Liver (tissue), 9 donors: ENCODE measurements around the gene CELF1. TPM values are rescaled to one million over a fixed set of nuclear protein-coding genes. Genes with fewer than 3 reads are reported as not detected.

ENCODE experiments used
- DNase-seq: peaks from one replicate; pipeline ENCODE4 v3.0.0-alpha.2; 2017; ENCODE audit warnings: low spot score
- H3K27ac ChIP-seq, 2 donors: one replicate each; pipeline ENCODE4 v1.7.0; 2013; ENCODE audit warnings: inconsistent platforms in 2 of 2, low read length in 2 of 2, control low read depth in 1 of 2, low read depth in 1 of 2, mild to moderate bottlenecking in 1 of 2
- H3K27me3 ChIP-seq, 4 donors: one replicate each; pipeline versions ENCODE4 v1.6.1 to v1.7.0; 2013; ENCODE audit warnings: low read length in 3 of 4, inconsistent platforms in 1 of 4, mild to moderate bottlenecking in 1 of 4, moderate library complexity in 1 of 4; ENCODE audit not compliant: control insufficient read depth in 4 of 4, insufficient read depth in 4 of 4
- H3K36me3 ChIP-seq, 4 donors: one replicate each; pipeline versions ENCODE4 v1.6.1 to v1.7.0; 2013; ENCODE audit warnings: low read length in 3 of 4, mild to moderate bottlenecking in 3 of 4, low read depth in 1 of 4, moderate library complexity in 1 of 4; ENCODE audit not compliant: control insufficient read depth in 4 of 4, insufficient read depth in 3 of 4
- H3K4me1 ChIP-seq, 4 donors: one replicate each; pipeline versions ENCODE4 v1.6.1 to v1.7.0; 2013; ENCODE audit warnings: low read length in 3 of 4, mild to moderate bottlenecking in 3 of 4, moderate library complexity in 1 of 4; ENCODE audit not compliant: control insufficient read depth in 4 of 4, insufficient read depth in 4 of 4
- H3K4me3 ChIP-seq, 3 donors: one replicate each; pipeline versions ENCODE4 v1.6.1 to v1.7.0; 2013; ENCODE audit warnings: low read length in 3 of 3, control low read depth in 1 of 3, low read depth in 1 of 3, mild to moderate bottlenecking in 1 of 3
- H3K9ac ChIP-seq, 2 donors: one replicate each; pipeline ENCODE4 v1.7.0; 2013; ENCODE audit warnings: low read length in 2 of 2, mild to moderate bottlenecking in 2 of 2, moderate library complexity in 2 of 2, control low read depth in 1 of 2, low read depth in 1 of 2
- H3K9me3 ChIP-seq, 4 donors: one replicate each; pipeline versions ENCODE4 v1.6.1 to v1.7.0; 2013; ENCODE audit warnings: low read length in 3 of 4; ENCODE audit not compliant: control insufficient read depth in 4 of 4
- EGR1 ChIP-seq, 2 donors: IDR thresholded peaks; 2 replicates each; pipeline ENCODE4 v1.6.1; 2016 to 2018; ENCODE audit warnings: antibody characterized with exemption in 2 of 2, low read depth in 2 of 2
- FOXA1 ChIP-seq: IDR thresholded peaks from 2 replicates; pipeline ENCODE4 v1.6.1; 2016; ENCODE audit warnings: antibody characterized with exemption
- FOXA2 ChIP-seq: IDR thresholded peaks from 2 replicates; pipeline ENCODE4 v1.6.1; 2016; ENCODE audit warnings: antibody characterized with exemption
- GABPA ChIP-seq, 2 donors: IDR thresholded peaks in 1 of 2; conservative IDR thresholded peaks in 1 of 2; 2 replicates each; pipeline ENCODE4 v1.6.1; 2016; ENCODE audit warnings: antibody characterized with exemption in 2 of 2, mild to moderate bottlenecking in 1 of 2, moderate library complexity in 1 of 2
- HNF4A ChIP-seq, 2 donors: conservative IDR thresholded peaks; 2 replicates each; pipeline ENCODE4 v1.6.1; 2016; ENCODE audit warnings: antibody characterized with exemption in 2 of 2, mild to moderate bottlenecking in 2 of 2
- HNF4G ChIP-seq: IDR thresholded peaks from 2 replicates; pipeline ENCODE4 v1.6.1; 2016; ENCODE audit warnings: antibody characterized with exemption
- JUND ChIP-seq, 2 donors: IDR thresholded peaks; 2 replicates each; pipeline ENCODE4 v1.6.1; 2016; ENCODE audit warnings: antibody characterized with exemption in 2 of 2
- NR2F2 ChIP-seq: IDR thresholded peaks from 2 replicates; pipeline ENCODE4 v1.6.1; 2016; ENCODE audit warnings: antibody characterized with exemption
- RAD21 ChIP-seq, 2 donors: IDR thresholded peaks; 2 replicates each; pipeline ENCODE4 v1.6.1; 2016; ENCODE audit warnings: antibody characterized with exemption in 2 of 2, mild to moderate bottlenecking in 2 of 2
- RXRA ChIP-seq, 2 donors: IDR thresholded peaks; 2 replicates each; pipeline ENCODE4 v1.6.1; 2017 to 2018; ENCODE audit warnings: antibody characterized with exemption in 2 of 2, mild to moderate bottlenecking in 1 of 2
- SP1 ChIP-seq: IDR thresholded peaks from 2 replicates; pipeline ENCODE4 v1.6.1; 2018; ENCODE audit warnings: antibody characterized with exemption, mild to moderate bottlenecking
- TAF1 ChIP-seq: conservative IDR thresholded peaks from 2 replicates; pipeline ENCODE4 v1.6.1; 2016; ENCODE audit warnings: antibody characterized with exemption, mild to moderate bottlenecking
- YY1 ChIP-seq: IDR thresholded peaks from 2 replicates; pipeline ENCODE4 v1.6.1; 2016; ENCODE audit warnings: antibody characterized with exemption, mild to moderate bottlenecking
- WGBS: extraction: QIAGEN DNeasy Blood & Tissue Kit; methylation state at CpG from one replicate; pipeline ENCODE4 v1.1.7; 2013; 5-methylcytosine and 5-hydroxymethylcytosine counted together
- polyA plus RNA-seq, 2 donors: library from polyadenylated mRNA; stranded (reverse) in 1 of 2; unstranded in 1 of 2; fragments of 200-250 nt in 1 of 2; fragments of >200 nt in 1 of 2; fragmentation: Nextera tagmentation in 1 of 2; extraction: Ambion mirVana in 1 of 2; gene quantifications; one replicate each; pipeline versions ENCODE4 v1.2.1 to v1.2.3, GENCODE V29; 2013 to 2015
- total RNA-seq, 2 donors: library from RNA; depleted of rRNA; stranded (reverse); fragments of >200 nt; gene quantifications; one replicate each; pipeline ENCODE4 v1.2.3, GENCODE V29; 2014
- TF ChIP-seq, protein P1 (sequence below): fragments of 150-350 bp; IDR thresholded peaks from 2 replicates; pipeline ENCODE4 v1.5.1; 2017; ENCODE audit warnings: improper control_type of control experiment, low read depth, low read length; ENCODE audit not compliant: missing input control
- TF ChIP-seq, protein P2 (sequence below): IDR thresholded peaks from 2 replicates; pipeline ENCODE4 v1.6.1; 2016; ENCODE audit warnings: antibody characterized with exemption
- TF ChIP-seq, protein P3 (sequence below): IDR thresholded peaks from 2 replicates; pipeline ENCODE4 v1.6.1; 2016; ENCODE audit warnings: antibody characterized with exemption
- TF ChIP-seq, protein P4 (sequence below): IDR thresholded peaks from 2 replicates; pipeline ENCODE4 v1.6.1; 2016; ENCODE audit warnings: antibody characterized with exemption, mild to moderate bottlenecking
- TF ChIP-seq, protein P5 (sequence below): IDR thresholded peaks from 2 replicates; pipeline ENCODE4 v1.6.1; 2016; ENCODE audit warnings: antibody characterized with exemption
- donor health status: healthy.
- donor health status: healthy.
- donor health status: healthy.
- donor health status: healthy.
- donor health status: healthy.

Gene CELF1
- total and polyA plus RNA-seq, 4 donors: 23.5 to 139 (median 60.3) TPM

DNA sequence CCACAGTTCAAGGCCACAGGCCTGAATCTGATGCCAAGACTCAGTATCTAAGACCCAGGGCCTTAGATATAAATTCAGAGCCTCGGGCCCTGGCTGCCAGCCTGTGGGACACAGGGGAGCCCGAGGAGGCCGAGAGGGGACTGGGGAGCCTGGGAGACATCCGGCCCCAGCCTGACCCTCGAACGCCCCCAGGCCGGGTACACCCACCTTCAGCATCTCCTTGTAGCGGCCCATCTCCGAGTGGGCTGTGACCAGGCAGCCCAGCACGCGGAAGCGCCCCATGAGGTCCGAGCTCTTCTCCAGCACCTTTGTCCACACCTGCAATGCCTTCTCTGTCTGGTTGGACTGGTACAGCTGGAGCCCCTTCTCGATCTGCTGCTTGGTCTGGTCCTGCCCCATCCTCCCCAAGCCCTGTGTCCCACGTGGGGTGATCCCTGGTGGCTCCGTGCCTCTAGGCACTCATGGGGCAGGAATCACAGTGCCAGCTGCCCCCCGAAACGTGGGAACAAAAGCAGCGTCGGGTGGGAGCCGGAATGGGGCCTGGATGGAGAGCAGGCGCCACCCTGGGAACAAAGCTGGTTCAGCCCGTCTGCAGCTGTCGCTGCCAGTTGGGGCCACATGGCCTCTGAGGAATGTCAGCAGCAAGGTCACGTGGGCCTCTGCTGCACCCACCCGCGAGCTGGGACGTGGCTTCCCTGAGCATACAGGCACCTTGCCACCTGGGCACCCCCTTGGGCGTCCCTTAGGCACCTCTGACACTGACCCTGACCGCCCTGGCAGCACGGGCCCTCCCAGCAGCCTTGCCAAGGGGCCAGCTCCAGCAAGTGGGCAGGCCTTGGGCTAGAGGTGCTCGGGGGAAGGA is 104.1 kb downstream of the CELF1 start, which contains the start of gene RAPSN:
TSS of gene RAPSN (minus strand) at position 571 of the 862 bp plus-strand sequence. CDS start at position 399, 172 bp downstream.
- H3K4me1 ChIP-seq: peaks cover 2 to 9% (median 5%) of the 10 kb centered on the region in 4 donors
- WGBS: 93% methylated on average over 32 of the region's 32 CpGs
- H3K36me3 ChIP-seq: no peaks in the 10 kb centered on the region
- DNase-seq: no peak
- no peaks in the 10 kb centered on the region for H3K27me3 ChIP-seq
- no peak within 1 kb of the TSS for H3K9ac ChIP-seq
- no peak within 1 kb of the TSS for H3K27ac ChIP-seq
- TF ChIP-seq HNF4G: no peak
- H3K9me3 ChIP-seq: no peaks in the 10 kb centered on the region
- H3K4me3 ChIP-seq: no peak within 1 kb of the TSS

DNA sequence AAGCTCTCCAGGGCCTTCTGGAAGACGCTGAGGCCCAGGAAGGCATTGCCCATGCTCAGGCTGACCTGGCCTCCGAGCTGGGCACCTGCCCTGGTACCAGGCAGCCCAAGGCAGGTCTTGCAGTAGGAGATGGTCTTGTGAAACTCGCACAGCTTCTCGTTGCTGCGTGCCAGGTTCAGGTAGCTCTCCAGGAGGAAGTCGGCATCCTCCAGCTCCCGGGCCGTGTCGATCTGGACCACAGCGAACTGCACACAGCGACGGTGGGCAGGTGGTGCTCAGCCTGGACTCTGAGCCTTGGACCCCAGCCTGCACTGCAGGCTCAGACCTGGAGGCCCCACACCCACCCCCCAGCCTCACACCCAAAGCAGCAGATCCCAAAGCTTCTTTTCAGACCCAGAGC is 105.0 kb downstream of the CELF1 start:
- H3K4me1 ChIP-seq: peaks cover 2 to 9% (median 5%) of the 10 kb centered on the region in 4 donors
- no peak overlapping the region for H3K4me3 ChIP-seq
- no peaks in the 10 kb centered on the region for H3K27me3 ChIP-seq
- 95% methylated on average over 12 of the region's 12 CpGs for WGBS
- TF ChIP-seq, protein P1, sequence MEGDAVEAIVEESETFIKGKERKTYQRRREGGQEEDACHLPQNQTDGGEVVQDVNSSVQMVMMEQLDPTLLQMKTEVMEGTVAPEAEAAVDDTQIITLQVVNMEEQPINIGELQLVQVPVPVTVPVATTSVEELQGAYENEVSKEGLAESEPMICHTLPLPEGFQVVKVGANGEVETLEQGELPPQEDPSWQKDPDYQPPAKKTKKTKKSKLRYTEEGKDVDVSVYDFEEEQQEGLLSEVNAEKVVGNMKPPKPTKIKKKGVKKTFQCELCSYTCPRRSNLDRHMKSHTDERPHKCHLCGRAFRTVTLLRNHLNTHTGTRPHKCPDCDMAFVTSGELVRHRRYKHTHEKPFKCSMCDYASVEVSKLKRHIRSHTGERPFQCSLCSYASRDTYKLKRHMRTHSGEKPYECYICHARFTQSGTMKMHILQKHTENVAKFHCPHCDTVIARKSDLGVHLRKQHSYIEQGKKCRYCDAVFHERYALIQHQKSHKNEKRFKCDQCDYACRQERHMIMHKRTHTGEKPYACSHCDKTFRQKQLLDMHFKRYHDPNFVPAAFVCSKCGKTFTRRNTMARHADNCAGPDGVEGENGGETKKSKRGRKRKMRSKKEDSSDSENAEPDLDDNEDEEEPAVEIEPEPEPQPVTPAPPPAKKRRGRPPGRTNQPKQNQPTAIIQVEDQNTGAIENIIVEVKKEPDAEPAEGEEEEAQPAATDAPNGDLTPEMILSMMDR: no peak
- TF ChIP-seq, protein P2, sequence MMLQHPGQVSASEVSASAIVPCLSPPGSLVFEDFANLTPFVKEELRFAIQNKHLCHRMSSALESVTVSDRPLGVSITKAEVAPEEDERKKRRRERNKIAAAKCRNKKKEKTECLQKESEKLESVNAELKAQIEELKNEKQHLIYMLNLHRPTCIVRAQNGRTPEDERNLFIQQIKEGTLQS: no peak
- TF ChIP-seq FOXA2 (no peak), YY1 (no peak), SP1 (no peak), HNF4A (conservative IDR thresholded peaks at IDR 0.05) (no peak), EGR1 (IDR thresholded peaks at IDR 0.05; ENCODE audit: low read depth in 2 of 2) (no peak), HNF4G (no peak), FOXA1 (no peak), RXRA (IDR thresholded peaks at IDR 0.05) (no peak), JUND (IDR thresholded peaks at IDR 0.05) (no peak), TAF1 (no peak), NR2F2 (no peak), RAD21 (IDR thresholded peaks at IDR 0.05) (no peak), GABPA (IDR thresholded peaks at IDR 0.05 in 1 of 2, conservative IDR thresholded peaks at IDR 0.05 in 1 of 2) (no peak)
- TF ChIP-seq, protein P3, sequence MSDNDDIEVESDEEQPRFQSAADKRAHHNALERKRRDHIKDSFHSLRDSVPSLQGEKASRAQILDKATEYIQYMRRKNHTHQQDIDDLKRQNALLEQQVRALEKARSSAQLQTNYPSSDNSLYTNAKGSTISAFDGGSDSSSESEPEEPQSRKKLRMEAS: no peak
- TF ChIP-seq, protein P4, sequence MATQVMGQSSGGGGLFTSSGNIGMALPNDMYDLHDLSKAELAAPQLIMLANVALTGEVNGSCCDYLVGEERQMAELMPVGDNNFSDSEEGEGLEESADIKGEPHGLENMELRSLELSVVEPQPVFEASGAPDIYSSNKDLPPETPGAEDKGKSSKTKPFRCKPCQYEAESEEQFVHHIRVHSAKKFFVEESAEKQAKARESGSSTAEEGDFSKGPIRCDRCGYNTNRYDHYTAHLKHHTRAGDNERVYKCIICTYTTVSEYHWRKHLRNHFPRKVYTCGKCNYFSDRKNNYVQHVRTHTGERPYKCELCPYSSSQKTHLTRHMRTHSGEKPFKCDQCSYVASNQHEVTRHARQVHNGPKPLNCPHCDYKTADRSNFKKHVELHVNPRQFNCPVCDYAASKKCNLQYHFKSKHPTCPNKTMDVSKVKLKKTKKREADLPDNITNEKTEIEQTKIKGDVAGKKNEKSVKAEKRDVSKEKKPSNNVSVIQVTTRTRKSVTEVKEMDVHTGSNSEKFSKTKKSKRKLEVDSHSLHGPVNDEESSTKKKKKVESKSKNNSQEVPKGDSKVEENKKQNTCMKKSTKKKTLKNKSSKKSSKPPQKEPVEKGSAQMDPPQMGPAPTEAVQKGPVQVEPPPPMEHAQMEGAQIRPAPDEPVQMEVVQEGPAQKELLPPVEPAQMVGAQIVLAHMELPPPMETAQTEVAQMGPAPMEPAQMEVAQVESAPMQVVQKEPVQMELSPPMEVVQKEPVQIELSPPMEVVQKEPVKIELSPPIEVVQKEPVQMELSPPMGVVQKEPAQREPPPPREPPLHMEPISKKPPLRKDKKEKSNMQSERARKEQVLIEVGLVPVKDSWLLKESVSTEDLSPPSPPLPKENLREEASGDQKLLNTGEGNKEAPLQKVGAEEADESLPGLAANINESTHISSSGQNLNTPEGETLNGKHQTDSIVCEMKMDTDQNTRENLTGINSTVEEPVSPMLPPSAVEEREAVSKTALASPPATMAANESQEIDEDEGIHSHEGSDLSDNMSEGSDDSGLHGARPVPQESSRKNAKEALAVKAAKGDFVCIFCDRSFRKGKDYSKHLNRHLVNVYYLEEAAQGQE: no peak
- TF ChIP-seq, protein P5, sequence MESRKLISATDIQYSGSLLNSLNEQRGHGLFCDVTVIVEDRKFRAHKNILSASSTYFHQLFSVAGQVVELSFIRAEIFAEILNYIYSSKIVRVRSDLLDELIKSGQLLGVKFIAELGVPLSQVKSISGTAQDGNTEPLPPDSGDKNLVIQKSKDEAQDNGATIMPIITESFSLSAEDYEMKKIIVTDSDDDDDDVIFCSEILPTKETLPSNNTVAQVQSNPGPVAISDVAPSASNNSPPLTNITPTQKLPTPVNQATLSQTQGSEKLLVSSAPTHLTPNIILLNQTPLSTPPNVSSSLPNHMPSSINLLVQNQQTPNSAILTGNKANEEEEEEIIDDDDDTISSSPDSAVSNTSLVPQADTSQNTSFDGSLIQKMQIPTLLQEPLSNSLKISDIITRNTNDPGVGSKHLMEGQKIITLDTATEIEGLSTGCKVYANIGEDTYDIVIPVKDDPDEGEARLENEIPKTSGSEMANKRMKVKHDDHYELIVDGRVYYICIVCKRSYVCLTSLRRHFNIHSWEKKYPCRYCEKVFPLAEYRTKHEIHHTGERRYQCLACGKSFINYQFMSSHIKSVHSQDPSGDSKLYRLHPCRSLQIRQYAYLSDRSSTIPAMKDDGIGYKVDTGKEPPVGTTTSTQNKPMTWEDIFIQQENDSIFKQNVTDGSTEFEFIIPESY: no peak
- no peaks in the 10 kb centered on the region for H3K9me3 ChIP-seq
- H3K9ac ChIP-seq: no peak overlapping the region
- DNase-seq: no peak
- H3K36me3 ChIP-seq: no peaks in the 10 kb centered on the region
- H3K27ac ChIP-seq: no peak overlapping the region
